BLaER1 treated with 17β-estradiol and CSF1 and Interleukin-3, amounts not matched to agents 10 nM and 100 nM (cell line): ENCODE data around the gene ITFG2.

Experiments
- H3K27ac ChIP-seq, 11 experiments: shearing (Covaris generic); formaldehyde crosslinking; 2 replicates each; pipeline ENCODE4 v1.8.1; 2022
- H3K27me3 ChIP-seq, 11 experiments: shearing (Covaris generic); formaldehyde crosslinking; 2 replicates each; pipeline ENCODE4 v1.8.1; 2022
- H3K36me3 ChIP-seq, 11 experiments: shearing (Covaris generic); formaldehyde crosslinking; 2 replicates each; pipeline ENCODE4 v1.8.1; 2022
- H3K4me1 ChIP-seq, 10 experiments: shearing (Covaris generic); formaldehyde crosslinking; 2 replicates each; pipeline ENCODE4 v1.8.1; 2022
- H3K4me2 ChIP-seq, 11 experiments: shearing (Covaris generic); formaldehyde crosslinking; 2 replicates each; pipeline ENCODE4 v1.8.1; 2022
- H3K4me3 ChIP-seq, 10 experiments: shearing (Covaris generic); formaldehyde crosslinking; 2 replicates each; pipeline ENCODE4 v1.8.1; 2022
- H3K9ac ChIP-seq, 11 experiments: shearing (Covaris generic); formaldehyde crosslinking; 2 replicates each; pipeline ENCODE4 v1.8.1; 2022
- H3K9me3 ChIP-seq, 11 experiments: shearing (Covaris generic); formaldehyde crosslinking; replicated peaks in 1 of 11; 2 replicates each; pipeline ENCODE4 v1.8.1; 2022
- H4K20me1 ChIP-seq, 11 experiments: shearing (Covaris generic); formaldehyde crosslinking; 2 replicates each; pipeline ENCODE4 v1.8.1; 2022
- Cebpa-rat ChIP-seq, 11 experiments: shearing (Covaris generic); IDR thresholded peaks; 2 replicates each; pipeline ENCODE4 v1.8.1; 2022

The ITFG2 gene

GRCh38 chr12:2801044-2801783 lies 11.3 kb upstream of the ITFG2 start:
- no peak for TF ChIP-seq Cebpa-rat (IDR thresholded peaks at IDR 0.05)
- no peak overlapping the region for H3K4me3 ChIP-seq
- no peak overlapping the region for H3K27ac ChIP-seq
- H3K9me3 ChIP-seq: no peaks in the 10 kb centered on the region
- H3K36me3 ChIP-seq: peaks cover 83 to 97% (median 94%) of the 10 kb centered on the region in 11 experiments
- peaks cover 12 to 97% (median 62%) of the 10 kb centered on the region in 11 experiments; a peak in 19 of 22 replicates for H4K20me1 ChIP-seq
- H3K4me1 ChIP-seq: peaks cover 17 to 33% (median 23%) of the 10 kb centered on the region in 10 experiments
- peak overlapping the region in 1 of 11 experiments; percentile 18; a peak in 1 of 22 replicates for H3K9ac ChIP-seq
- H3K27me3 ChIP-seq: no peaks in the 10 kb centered on the region
- H3K4me2 ChIP-seq: no peak overlapping the region

GRCh38 chr12:2803635-2804392 lies 8.7 kb upstream of the ITFG2 start:
- peaks cover 64 to 83% (median 76%) of the 10 kb centered on the region in 11 experiments for H3K36me3 ChIP-seq

GRCh38 chr12:2804393-2805142 lies 7.9 kb upstream of the ITFG2 start:
- Histone ChIP-seq H3K27me3 (no peaks in the 10 kb centered on the region), H3K9ac (peak overlapping the region in 3 of 11 experiments; percentile 1 to 35 (median 11); a peak in 1 of 22 replicates), H3K9me3 (no peaks in the 10 kb centered on the region), H3K4me2 (no peak overlapping the region), H4K20me1 (peaks cover 0 to 63% (median 33%) of the 10 kb centered on the region in 11 experiments; a peak in 13 of 22 replicates), H3K4me3 (no peak overlapping the region), H3K36me3 (peaks cover 56 to 76% (median 68%) of the 10 kb centered on the region in 11 experiments), H3K4me1 (peaks cover 0 to 16% (median 9%) of the 10 kb centered on the region in 10 experiments; a peak in 12 of 20 replicates), H3K27ac (no peak overlapping the region)
- TF ChIP-seq Cebpa-rat (IDR thresholded peaks at IDR 0.05): no peak

More at GRCh38 chr12:2803635-2804392, 8.7 kb upstream of the ITFG2 start:
- Histone ChIP-seq H3K27ac (no peak overlapping the region), H3K4me2 (peak overlapping the region in 6 of 11 experiments; percentile 2 to 43 (median 27); a peak in 7 of 22 replicates), H3K4me1 (peaks cover 0 to 16% (median 9%) of the 10 kb centered on the region in 10 experiments; a peak in 12 of 20 replicates), H4K20me1 (peaks cover 0 to 71% (median 38%) of the 10 kb centered on the region in 11 experiments; a peak in 15 of 22 replicates), H3K27me3 (no peaks in the 10 kb centered on the region), H3K4me3 (no peak overlapping the region), H3K9ac (peak overlapping the region in 1 of 11 experiments; percentile 12; a peak in 1 of 22 replicates), H3K9me3 (no peaks in the 10 kb centered on the region)
- no peak for TF ChIP-seq Cebpa-rat (IDR thresholded peaks at IDR 0.05)

- no peak overlapping the region for H3K27ac ChIP-seq
- H4K20me1 ChIP-seq: peaks cover 0 to 57% (median 28%) of the 10 kb centered on the region in 11 experiments; a peak in 13 of 22 replicates
- peaks cover 50 to 70% (median 63%) of the 10 kb centered on the region in 11 experiments for H3K36me3 ChIP-seq
- H3K4me2 ChIP-seq: no peak overlapping the region
- H3K4me1 ChIP-seq: peaks cover 0 to 16% (median 9%) of the 10 kb centered on the region in 10 experiments; a peak in 12 of 20 replicates
- no peak for TF ChIP-seq Cebpa-rat (IDR thresholded peaks at IDR 0.05)
- no peaks in the 10 kb centered on the region for H3K9me3 ChIP-seq
- H3K4me3 ChIP-seq: no peak overlapping the region
- no peaks in the 10 kb centered on the region for H3K27me3 ChIP-seq
- peak overlapping the region in 3 of 11 experiments; percentile 1 to 35 (median 10); a peak in 1 of 22 replicates for H3K9ac ChIP-seq
Measured at GRCh38 chr12:2805143-2805520, 7.3 kb upstream of the ITFG2 start.

GRCh38 chr12:2806700-2807099 lies 5.8 kb upstream of the ITFG2 start:
- Histone ChIP-seq H4K20me1 (peaks cover 0 to 42% (median 12%) of the 10 kb centered on the region in 11 experiments; a peak in 11 of 22 replicates), H3K9me3 (no peaks in the 10 kb centered on the region), H3K36me3 (peaks cover 35 to 55% (median 47%) of the 10 kb centered on the region in 11 experiments), H3K4me1 (peaks cover 2 to 19% (median 11%) of the 10 kb centered on the region in 10 experiments), H3K27ac (no peak overlapping the region), H3K4me2 (no peak overlapping the region), H3K27me3 (no peaks in the 10 kb centered on the region), H3K9ac (no peak overlapping the region), H3K4me3 (no peak overlapping the region)
- TF ChIP-seq Cebpa-rat (IDR thresholded peaks at IDR 0.05): no peak

GRCh38 chr12:2811801-2812200 lies 667 bp upstream of the ITFG2 start:
- peak overlapping the region; percentile 69 to 88 (median 80); a peak in 15 of 20 replicates for H3K4me3 ChIP-seq
- peak overlapping the region in 8 of 11 experiments; percentile 5 to 93 (median 88); a peak in 11 of 22 replicates for H3K9ac ChIP-seq
- H3K27ac ChIP-seq: peak overlapping the region in 9 of 11 experiments; percentile 78 to 94 (median 89); a peak in 17 of 22 replicates
- H3K27me3 ChIP-seq: no peaks in the 10 kb centered on the region
- peak overlapping the region; percentile 35 to 98 (median 73) for H3K4me2 ChIP-seq
- H4K20me1 ChIP-seq: peaks cover 0 to 30% (median 19%) of the 10 kb centered on the region in 11 experiments; a peak in 13 of 22 replicates
- H3K36me3 ChIP-seq: peaks cover 3 to 30% (median 17%) of the 10 kb centered on the region in 11 experiments; a peak in 20 of 22 replicates
- H3K9me3 ChIP-seq: no peaks in the 10 kb centered on the region
- peaks cover 13 to 23% (median 16%) of the 10 kb centered on the region in 10 experiments; a peak in 19 of 20 replicates for H3K4me1 ChIP-seq
- no peak for TF ChIP-seq Cebpa-rat (IDR thresholded peaks at IDR 0.05)

GRCh38 chr12:2813214-2814185 lies 1.0 kb downstream of the ITFG2 start:
- Histone ChIP-seq H3K27me3 (no peaks in the 10 kb centered on the region), H3K36me3 (peaks cover 19 to 43% (median 33%) of the 10 kb centered on the region in 11 experiments), H3K27ac (peak overlapping the region; percentile 78 to 94 (median 89)), H3K9ac (peak overlapping the region; percentile 81 to 93 (median 86)), H3K4me3 (peak overlapping the region; percentile 69 to 88 (median 80)), H3K4me2 (peak overlapping the region; percentile 88 to 98 (median 91)), H4K20me1 (peaks cover 0 to 40% (median 22%) of the 10 kb centered on the region in 11 experiments; a peak in 13 of 22 replicates), H3K4me1 (peaks cover 13 to 23% (median 16%) of the 10 kb centered on the region in 10 experiments; a peak in 19 of 20 replicates), H3K9me3 (no peaks in the 10 kb centered on the region)
- TF ChIP-seq Cebpa-rat (IDR thresholded peaks at IDR 0.05): no peak
